GM19193 (cell line): ENCODE data around the gene ETS2.

Experiments used
- POLR2A ChIP-seq: IDR thresholded peaks from 4 replicates; pipeline ENCODE4 v1.6.1; 2011; ENCODE audit not compliant: insufficient read depth, insufficient read length; ENCODE audit errors: extremely low read depth

ETS2 gene

DNA sequence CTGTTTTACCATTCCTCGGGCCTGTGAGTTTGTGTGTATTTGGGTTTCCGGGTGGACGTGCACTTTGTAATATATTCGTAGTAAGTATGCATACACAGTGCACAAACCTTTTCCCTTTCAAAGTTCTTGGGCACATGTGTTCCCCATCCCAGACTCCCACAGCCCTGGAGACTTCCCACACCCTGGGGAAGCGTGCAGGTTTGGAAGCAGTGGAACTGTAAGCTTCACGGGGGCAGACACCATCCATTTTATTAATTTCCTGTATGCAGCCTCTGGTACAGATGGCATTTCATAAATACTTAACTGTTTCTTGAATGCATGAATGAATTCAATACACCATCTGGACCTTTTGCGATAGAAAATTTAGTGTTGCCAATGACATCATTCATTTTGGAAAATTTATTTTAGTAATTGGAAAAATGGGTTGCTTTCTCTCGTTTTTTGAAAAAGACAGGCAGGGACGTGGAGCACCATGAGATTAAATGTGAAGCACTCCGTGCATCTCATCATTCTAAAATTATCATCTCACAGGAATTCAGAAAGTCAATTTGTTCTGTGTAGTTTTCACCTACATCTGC, 10.8 kb downstream of the ETS2 start:
- TF ChIP-seq POLR2A = no peak

GRCh38 chr21:38817371-38818324, 11.9 kb downstream of the ETS2 start:
- no peak for TF ChIP-seq POLR2A

DNA sequence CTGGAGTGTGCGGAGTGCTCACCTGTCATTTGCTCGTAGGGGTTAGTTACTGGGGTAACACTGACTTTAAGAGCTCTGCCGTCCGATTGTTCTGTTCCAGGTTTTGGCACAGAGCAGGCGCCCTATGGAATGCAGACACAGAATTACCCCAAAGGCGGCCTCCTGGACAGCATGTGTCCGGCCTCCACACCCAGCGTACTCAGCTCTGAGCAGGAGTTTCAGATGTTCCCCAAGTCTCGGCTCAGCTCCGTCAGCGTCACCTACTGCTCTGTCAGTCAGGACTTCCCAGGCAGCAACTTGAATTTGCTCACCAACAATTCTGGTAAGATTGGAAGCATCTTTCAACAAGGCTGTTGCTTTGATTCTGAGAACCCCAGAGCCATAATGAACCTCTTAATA, 12.6 kb downstream of the ETS2 start:
- TF ChIP-seq POLR2A = no peak

DNA sequence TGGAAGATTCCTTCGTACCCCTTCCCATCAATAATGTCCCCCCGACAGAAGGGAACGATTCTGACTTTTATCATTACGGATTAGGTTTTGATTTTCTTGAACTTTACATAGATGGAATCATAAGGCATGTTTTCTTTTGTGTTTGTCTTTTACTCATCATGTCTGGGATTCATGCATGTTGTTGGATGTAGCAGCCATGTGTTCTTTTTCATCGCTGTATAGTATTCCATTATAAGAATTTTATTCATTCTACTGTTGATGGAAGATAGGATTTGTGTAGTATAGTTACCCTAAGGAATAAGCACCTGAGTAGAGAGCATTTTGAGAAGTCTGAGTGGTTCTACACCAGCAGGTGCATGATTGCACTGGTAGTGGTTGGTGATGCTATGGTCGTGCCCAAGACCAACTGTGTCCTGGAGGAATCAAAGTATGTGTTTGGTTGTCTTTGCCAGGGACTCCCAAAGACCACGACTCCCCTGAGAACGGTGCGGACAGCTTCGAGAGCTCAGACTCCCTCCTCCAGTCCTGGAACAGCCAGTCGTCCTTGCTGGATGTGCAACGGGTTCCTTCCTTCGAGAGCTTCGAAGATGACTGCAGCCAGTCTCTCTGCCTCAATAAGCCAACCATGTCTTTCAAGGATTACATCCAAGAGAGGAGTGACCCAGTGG, 13.5 kb downstream of the ETS2 start:
- TF ChIP-seq POLR2A = no peak

DNA sequence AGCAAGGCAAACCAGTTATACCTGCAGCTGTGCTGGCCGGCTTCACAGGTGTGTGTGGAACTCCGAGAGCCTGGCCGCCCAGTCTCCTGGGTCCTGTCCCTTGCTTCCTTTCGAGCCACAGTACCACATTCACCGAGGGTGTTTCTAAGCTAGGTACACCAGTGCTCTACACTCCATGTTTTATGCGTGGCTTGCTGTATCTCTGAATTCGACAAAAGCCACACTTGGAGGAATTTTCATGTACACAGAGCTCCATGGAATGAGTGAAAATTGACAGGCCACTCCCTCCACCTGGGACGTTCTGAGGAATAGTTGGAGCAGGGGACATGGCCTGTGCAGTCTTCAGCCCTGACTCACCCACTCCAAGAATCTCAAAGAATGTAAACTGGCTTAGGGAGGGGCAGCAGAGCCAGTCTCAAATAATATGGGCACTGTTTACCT, 14.0 kb downstream of the ETS2 start:
- TF ChIP-seq POLR2A = no peak

GRCh38 chr21:38820471-38821239, 14.9 kb downstream of the ETS2 start:
- no peak for TF ChIP-seq POLR2A

GRCh38 chr21:38821248-38821647, 15.5 kb downstream of the ETS2 start:
- TF ChIP-seq POLR2A = no peak

DNA sequence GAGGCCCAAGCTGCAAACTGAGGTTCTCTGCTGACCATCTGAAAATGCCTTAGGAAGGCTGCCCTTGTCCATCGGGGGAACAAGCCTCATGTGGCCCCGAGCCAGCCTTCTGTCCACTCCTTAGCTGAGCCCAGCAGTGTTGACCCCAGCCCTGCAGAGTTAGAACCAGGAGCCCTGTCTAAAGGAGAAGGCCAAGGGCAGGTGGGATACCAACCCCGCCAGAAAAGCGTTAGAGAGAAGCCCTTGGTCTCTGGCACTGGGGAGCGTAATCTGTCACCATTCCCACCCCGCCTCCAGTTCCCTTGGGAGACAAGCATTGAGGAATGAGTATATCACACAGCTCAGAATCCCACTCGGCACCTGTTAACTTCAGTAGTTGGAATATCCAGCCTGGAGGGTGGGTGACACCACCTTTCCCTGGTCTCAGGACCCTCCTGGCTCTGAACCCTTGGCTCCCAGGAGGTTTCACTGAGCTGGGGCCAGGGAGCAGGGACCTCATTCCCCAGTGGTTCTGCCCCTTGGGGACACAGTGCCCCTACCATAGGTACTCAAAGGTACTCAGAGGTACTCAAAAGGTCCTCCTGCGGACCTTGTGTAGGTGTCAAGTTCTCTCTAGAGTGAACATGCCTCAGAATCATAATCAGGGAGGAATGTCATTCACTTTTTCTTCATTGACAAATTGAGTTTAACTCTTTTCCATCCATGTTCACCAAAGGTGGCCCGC, 16.4 kb downstream of the ETS2 start:
- TF ChIP-seq POLR2A = no peak

GRCh38 chr21:38822778-38823238, 17.1 kb downstream of the ETS2 start:
- TF ChIP-seq POLR2A = no peak

DNA sequence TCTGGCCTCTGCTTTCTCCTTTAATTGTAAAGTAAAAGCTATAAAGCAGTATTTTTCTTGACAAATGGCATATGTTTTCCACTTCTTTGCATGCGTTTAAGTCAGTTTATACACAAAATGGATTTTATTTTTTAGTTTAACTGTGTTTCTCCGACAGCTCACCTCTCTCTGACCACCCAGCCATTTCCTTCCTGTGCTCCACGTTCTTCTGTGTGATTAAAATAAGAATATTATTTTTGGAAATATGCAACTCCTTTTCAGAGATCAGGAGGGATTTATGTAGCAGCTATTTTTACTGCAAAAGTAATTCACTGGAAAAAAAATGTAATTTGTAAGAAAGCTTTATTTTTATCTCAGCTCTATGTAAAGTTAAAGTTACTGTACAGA, 18.0 kb downstream of the ETS2 start:
- no peak for TF ChIP-seq POLR2A

- TF ChIP-seq POLR2A = no peak
Observed at GRCh38 chr21:38824124-38824822, 18.5 kb downstream of the ETS2 start.

DNA sequence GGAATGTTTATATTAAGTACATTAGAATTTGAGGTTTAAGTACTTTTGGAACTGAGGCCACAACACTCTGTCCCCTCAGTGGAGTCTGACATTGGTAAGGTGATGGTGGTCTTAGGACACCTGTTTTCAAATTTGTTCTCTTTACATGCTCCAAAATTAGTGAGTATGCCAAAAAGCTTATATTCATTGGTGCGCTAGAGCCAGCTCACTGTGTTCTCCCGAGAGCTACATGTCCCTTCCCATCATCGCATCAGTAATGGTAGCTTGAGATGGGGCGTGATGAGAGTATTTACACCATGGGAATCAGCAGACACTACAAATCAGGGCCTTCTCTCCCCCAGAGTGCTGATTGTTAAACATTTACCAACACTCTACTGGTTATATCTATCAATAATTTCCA, 19.5 kb downstream of the ETS2 start:
- no peak for TF ChIP-seq POLR2A

DNA sequence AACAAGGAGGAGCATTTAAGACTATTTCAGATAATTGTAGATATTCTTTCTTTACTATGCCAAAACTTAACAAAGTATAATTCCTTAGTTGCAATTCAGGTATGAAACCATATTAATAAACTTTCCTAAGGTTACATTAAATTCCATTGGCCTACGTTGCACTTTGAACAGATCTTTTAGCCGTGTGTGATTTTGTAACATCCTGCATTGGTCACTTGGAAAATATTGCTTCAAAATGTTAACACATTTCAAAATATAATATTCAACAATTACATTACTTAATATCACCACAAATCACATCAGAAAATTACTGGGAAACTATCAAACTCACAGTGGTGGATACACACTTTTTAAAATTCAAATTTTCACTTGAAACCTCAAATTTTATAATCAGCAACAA, 20.2 kb downstream of the ETS2 start:
- TF ChIP-seq POLR2A = no peak
